NCI-H2171 treated with DMSO at 0.1 percent for 48 hours (cell line): ENCODE results near the gene GPR75.

Experiments
- DNase-seq: peaks from one replicate; lab custom pipeline; 2025; lab: John Stamatoyannopoulos, UW

The GPR75 gene

GRCh38 chr2:53859206-53860181, at the start of gene GPR75:
Gene GPR75, minus strand, starts transcription at chr2:53859967. Its CDS starts 5,211 bp downstream, at chr2:53854756.
- no peak for DNase-seq

- no peak for DNase-seq
Measured at GRCh38 chr2:53907582-53907981, 47.8 kb upstream of the GPR75 start.

- DNase-seq = no peak
Measured at GRCh38 chr2:53905396-53905795, 45.6 kb upstream of the GPR75 start.

GRCh38 chr2:53903011-53903410, 43.2 kb upstream of the GPR75 start:
- no peak for DNase-seq

GRCh38 chr2:53901192-53901591, 41.4 kb upstream of the GPR75 start:
- DNase-seq = no peak

GRCh38 chr2:53896864-53897263, 37.1 kb upstream of the GPR75 start:
- no peak for DNase-seq

- no peak for DNase-seq
Measured at GRCh38 chr2:53886406-53887280, 26.9 kb upstream of the GPR75 start.

- DNase-seq = no peak
Measured at GRCh38 chr2:53884883-53885282, 25.1 kb upstream of the GPR75 start.

GRCh38 chr2:53881986-53882385, 22.2 kb upstream of the GPR75 start:
- DNase-seq = no peak

- DNase-seq = no peak
Measured at GRCh38 chr2:53881360-53881759, 21.6 kb upstream of the GPR75 start.

- DNase-seq = no peak
Measured at GRCh38 chr2:53880756-53881155, 21.0 kb upstream of the GPR75 start.

- DNase-seq = no peak
Measured at GRCh38 chr2:53877556-53877955, 17.8 kb upstream of the GPR75 start.

GRCh38 chr2:53877112-53877511, 17.3 kb upstream of the GPR75 start:
- no peak for DNase-seq

GRCh38 chr2:53874401-53874950, 14.7 kb upstream of the GPR75 start:
- DNase-seq = no peak

- DNase-seq = no peak
Measured at GRCh38 chr2:53867773-53868172, 8.0 kb upstream of the GPR75 start.

- DNase-seq = no peak
Measured at GRCh38 chr2:53867169-53867568, 7.4 kb upstream of the GPR75 start.

GRCh38 chr2:53865962-53866361, 6.2 kb upstream of the GPR75 start:
- DNase-seq = no peak

- no peak for DNase-seq
Measured at GRCh38 chr2:53865264-53865663, 5.5 kb upstream of the GPR75 start.

- no peak for DNase-seq
Measured at GRCh38 chr2:53863538-53864227, 3.9 kb upstream of the GPR75 start.

- no peak for DNase-seq
Measured at GRCh38 chr2:53861824-53862223, 2.1 kb upstream of the GPR75 start.

- DNase-seq = no peak
Measured at GRCh38 chr2:53856272-53856671, 3.5 kb downstream of the GPR75 start.

GRCh38 chr2:53854678-53855077, 5.1 kb downstream of the GPR75 start:
- no peak for DNase-seq
